Measurements from ENCODE around the gene CYTL1.

The CYTL1 gene

DNA sequence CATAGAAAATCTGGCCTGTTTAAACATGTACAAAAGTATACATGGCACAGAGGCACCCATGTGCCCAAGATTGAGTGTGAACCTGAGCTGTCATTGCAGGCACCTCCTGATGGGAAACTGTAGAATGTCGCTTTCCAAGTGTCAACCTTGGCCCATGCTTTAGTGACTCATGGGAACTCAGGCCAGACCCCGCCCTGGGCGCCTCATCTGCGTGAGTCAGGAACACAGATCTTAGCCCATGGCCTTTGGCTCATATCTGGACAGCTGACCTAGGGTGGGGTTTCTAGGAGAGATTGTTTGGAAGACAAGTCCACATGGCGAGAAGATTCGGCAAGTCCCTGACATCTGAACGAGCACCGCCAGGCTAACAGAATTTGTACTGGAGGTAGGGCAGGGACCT, 50.0 kb downstream of the CYTL1 start:
- Mint-ChIP-seq H3K36me3 (ENCODE audit: low read depth) (peaks cover 5% of the 10 kb centered on the region), H3K4me1 (no peaks in the 10 kb centered on the region), H3K27ac (no peak overlapping the region), H3K9me3 (peaks cover 9% of the 10 kb centered on the region), H3K27me3 (ENCODE audit: low read depth, poor library complexity) (peaks cover 40% of the 10 kb centered on the region), H3K4me3 (no peak overlapping the region)
- DNase-seq: no peak
- TF ChIP-seq, protein P1, sequence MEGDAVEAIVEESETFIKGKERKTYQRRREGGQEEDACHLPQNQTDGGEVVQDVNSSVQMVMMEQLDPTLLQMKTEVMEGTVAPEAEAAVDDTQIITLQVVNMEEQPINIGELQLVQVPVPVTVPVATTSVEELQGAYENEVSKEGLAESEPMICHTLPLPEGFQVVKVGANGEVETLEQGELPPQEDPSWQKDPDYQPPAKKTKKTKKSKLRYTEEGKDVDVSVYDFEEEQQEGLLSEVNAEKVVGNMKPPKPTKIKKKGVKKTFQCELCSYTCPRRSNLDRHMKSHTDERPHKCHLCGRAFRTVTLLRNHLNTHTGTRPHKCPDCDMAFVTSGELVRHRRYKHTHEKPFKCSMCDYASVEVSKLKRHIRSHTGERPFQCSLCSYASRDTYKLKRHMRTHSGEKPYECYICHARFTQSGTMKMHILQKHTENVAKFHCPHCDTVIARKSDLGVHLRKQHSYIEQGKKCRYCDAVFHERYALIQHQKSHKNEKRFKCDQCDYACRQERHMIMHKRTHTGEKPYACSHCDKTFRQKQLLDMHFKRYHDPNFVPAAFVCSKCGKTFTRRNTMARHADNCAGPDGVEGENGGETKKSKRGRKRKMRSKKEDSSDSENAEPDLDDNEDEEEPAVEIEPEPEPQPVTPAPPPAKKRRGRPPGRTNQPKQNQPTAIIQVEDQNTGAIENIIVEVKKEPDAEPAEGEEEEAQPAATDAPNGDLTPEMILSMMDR (IDR thresholded peaks at IDR 0.05): no peak

DNA sequence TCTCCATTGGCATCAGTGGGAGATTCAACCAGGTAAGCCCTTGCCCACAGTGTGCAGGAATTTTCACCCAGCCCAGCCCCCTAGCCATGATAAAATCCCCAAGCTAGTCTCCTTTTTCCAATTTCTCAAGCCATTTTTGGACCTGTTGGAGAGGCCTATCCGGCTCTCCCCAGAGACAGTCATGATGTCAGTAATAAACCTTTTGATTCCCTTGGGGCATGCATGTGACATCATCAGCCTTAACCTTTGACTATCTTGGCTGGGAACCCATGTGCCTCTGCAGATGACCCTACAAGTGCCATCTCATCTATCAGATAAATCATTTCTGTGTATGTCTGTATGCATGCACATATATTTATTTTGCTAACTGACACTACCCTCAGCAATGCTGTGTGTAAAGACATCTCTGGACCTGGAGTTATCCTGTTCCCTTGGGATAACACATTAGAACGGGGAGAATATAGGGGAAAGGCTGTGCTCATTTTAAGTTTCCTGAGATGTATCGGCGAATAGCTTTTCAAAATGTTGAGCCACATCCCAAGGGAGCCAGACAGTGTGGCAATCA, 51.0 kb downstream of the CYTL1 start:
- Mint-ChIP-seq H3K9me3 (peaks cover 9% of the 10 kb centered on the region), H3K4me1 (no peaks in the 10 kb centered on the region)

More for the DNA sequence above, 51.0 kb downstream of the CYTL1 start:
- H3K36me3 Mint-ChIP-seq (ENCODE audit: low read depth): no peaks in the 10 kb centered on the region
- H3K27me3 Mint-ChIP-seq (ENCODE audit: low read depth, poor library complexity): peaks cover 34% of the 10 kb centered on the region
- no peak for DNase-seq
- TF ChIP-seq, protein P1 (IDR thresholded peaks at IDR 0.05): no peak
- H3K27ac Mint-ChIP-seq: no peak overlapping the region
- H3K4me3 Mint-ChIP-seq: no peak overlapping the region
